Panc1 (cell line): ENCODE data around the gene CCDC9. TPM values are rescaled to one million over a fixed set of nuclear protein-coding genes. Genes with fewer than 3 reads are reported as not detected.
A peak's percentile ranks its signal among the peaks of the same experiment; 100 is the strongest.

Experiments used
- ATAC-seq: fragments of 200-7000 bp; cut with Tn5 transposase; 2 replicates; pipeline ENCODE4 v1.9.1; 2020; ENCODE audit warnings: mild to moderate bottlenecking, moderate library complexity
- BruUV-seq: library from RNA; stranded (reverse); fragments of 400-500 nt; replicated peaks from 2 replicates; lab custom pipeline; 2021; lab: Mats Ljungman, UMichigan
- CTCF ChIA-PET: fragments of 300-600 bp; sonication (Branson Sonifier 250); formaldehyde crosslinking; loops from one replicate; lab custom pipeline; 2022; ENCODE audit warnings: antibody characterized with exemption; lab: Charles Lee
- POLR2A ChIA-PET: fragments of 300-600 bp; sonication (Branson Sonifier 250); formaldehyde crosslinking; loops from one replicate; lab custom pipeline; 2022; ENCODE audit warnings: antibody characterized with exemption; lab: Charles Lee
- DNase-seq: peaks from one replicate; pipeline ENCODE4 v3.0.0-alpha.2; 2010; ENCODE audit warnings: low read depth, low spot score
- H3K27ac ChIP-seq: 2 replicates; pipeline ENCODE4 v1.5.1; 2011; ENCODE audit warnings: mild to moderate bottlenecking, low read length, inconsistent platforms
- H3K27me3 ChIP-seq: fragments of 200-500 bp; sonication (Bioruptor generic); 2 replicates; pipeline ENCODE4 v1.6.0; 2014; ENCODE audit warnings: low read length, inconsistent platforms; ENCODE audit not compliant: control insufficient read depth, insufficient read depth
- H3K36me3 ChIP-seq: fragments of 200-500 bp; sonication (Bioruptor generic); 2 replicates; pipeline ENCODE4 v1.5.1; 2014; ENCODE audit warnings: inconsistent platforms, mild to moderate bottlenecking, low read length, moderate library complexity; ENCODE audit not compliant: control insufficient read depth, insufficient read depth
- H3K4me1 ChIP-seq: 2 replicates; pipeline ENCODE4 v1.5.1; 2011; ENCODE audit warnings: inconsistent platforms, mild to moderate bottlenecking, low read length, moderate library complexity; ENCODE audit not compliant: control insufficient read depth, insufficient read depth
- H3K4me3 ChIP-seq, 2 experiments: 2 replicates each; pipeline ENCODE4 v1.5.1; 2011 to 2012; ENCODE audit warnings: low read depth in 2 of 2, low read length in 2 of 2, mild to moderate bottlenecking in 2 of 2, inconsistent platforms in 1 of 2, moderate library complexity in 1 of 2
- H3K9me3 ChIP-seq: fragments of 200-500 bp; sonication (Bioruptor generic); 2 replicates; pipeline ENCODE4 v1.5.1; 2014; ENCODE audit warnings: low read depth, mild to moderate bottlenecking, inconsistent platforms, low read length, moderate library complexity; ENCODE audit not compliant: control insufficient read depth, insufficient read depth
- CTCF ChIP-seq: fragments of 450-650 bp; IDR thresholded peaks from 2 replicates; pipeline ENCODE4 v1.5.1; 2017; ENCODE audit warnings: mild to moderate bottlenecking
- POLR2AphosphoS5 ChIP-seq: IDR thresholded peaks from 2 replicates; pipeline ENCODE4 v1.6.1; 2012; ENCODE audit warnings: mild to moderate bottlenecking, low read depth, low read length, moderate library complexity
- REST ChIP-seq, 2 experiments: IDR thresholded peaks; 2 replicates each; pipeline ENCODE4 v1.6.1; 2011 to 2012; ENCODE audit warnings: low read depth in 2 of 2, control low read depth in 1 of 2, low read length in 1 of 2, mild to moderate bottlenecking in 1 of 2, moderate library complexity in 1 of 2; ENCODE audit not compliant: insufficient read depth in 1 of 2
- SIN3A ChIP-seq: IDR thresholded peaks from 2 replicates; pipeline ENCODE4 v1.6.1; 2012; ENCODE audit warnings: low read depth, mild to moderate bottlenecking, low read length, moderate library complexity, borderline replicate concordance; ENCODE audit not compliant: insufficient read depth
- TCF7L2 ChIP-seq: IDR thresholded peaks from 2 replicates; pipeline ENCODE4 v1.6.1; 2011; ENCODE audit warnings: mild to moderate bottlenecking, low read depth, low read length, inconsistent platforms
- in situ Hi-C: cut with HindIII; loops from 2 replicates; pipeline ENCODE4 v1.10.0; 2016; ENCODE audit warnings: low sequenced_read_pairs, low pct_unique_long_range_greater_than_20kb
- intact Hi-C: fragments of 100-400 bp; cut with micrococcal nuclease; formaldehyde crosslinking; loops from one replicate; pipeline ENCODE4 v1.10.0; 2022; ENCODE audit not compliant: unreplicated experiment
- total RNA-seq: library from RNA; stranded (reverse); gene quantifications from one replicate; pipeline ENCODE4 v1.2.1, GENCODE V29; 2021; ENCODE audit not compliant: unreplicated experiment

CCDC9 gene
- total RNA-seq, 1 experiment from 2014 or later, result 29.2 TPM

DNA sequence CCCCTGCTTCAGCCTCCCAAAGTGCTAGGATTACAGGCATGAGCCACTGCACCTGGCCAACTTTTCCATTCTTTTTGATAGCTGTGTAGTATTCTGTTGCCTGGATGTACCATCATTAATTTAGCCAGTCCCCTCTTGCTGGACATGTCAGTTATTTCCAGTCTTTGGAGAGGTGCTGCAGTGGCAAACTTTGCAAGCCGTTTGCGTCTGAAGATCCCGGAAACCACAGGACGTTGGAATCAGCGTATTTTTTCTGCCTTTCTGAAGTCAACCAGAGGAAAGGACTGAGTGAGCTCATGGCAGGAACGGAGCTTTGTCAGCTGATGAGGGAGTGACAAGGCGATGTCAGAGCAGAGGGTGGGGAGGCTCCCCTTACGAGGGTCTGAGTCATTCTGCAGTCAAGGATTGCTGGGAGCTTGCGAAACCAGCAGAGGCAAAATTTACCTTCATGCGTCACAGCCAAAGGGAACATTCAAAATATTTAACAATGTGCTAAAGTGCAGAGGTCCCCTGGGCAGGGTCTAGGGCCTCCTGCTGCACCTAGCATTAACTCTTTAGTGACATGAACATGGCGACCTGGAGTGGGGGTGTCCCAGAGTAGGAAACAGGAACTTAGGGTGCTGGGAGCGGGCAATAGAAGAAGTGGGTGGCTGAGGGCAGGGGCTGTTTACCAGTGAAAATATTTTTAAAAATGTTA lies 58.9 kb downstream of the CCDC9 start:
- in situ Hi-C loops, result no loop called here
- CTCF ChIA-PET, result no interaction called here
- Histone ChIP-seq H3K9me3 (no peaks in the 10 kb centered on the region), H3K27me3 (no peaks in the 10 kb centered on the region), H3K4me1 (0 out of 2 replicates have a peak, but pooled peaks cover 3% of the 10 kb centered on the region), H3K27ac (no peak overlapping the region), H3K4me3 (no peak overlapping the region), H3K36me3 (no peaks in the 10 kb centered on the region)
- BruUV-seq, result no TSS peak
- POLR2A ChIA-PET, result no interaction called here
- intact Hi-C loops, result no loop called here
- TF ChIP-seq CTCF, result no peak
- no peak for TF ChIP-seq REST (IDR thresholded peaks at IDR 0.05; ENCODE audit: insufficient read depth in 1 of 2, low read depth in 2 of 2, low read length in 1 of 2)
- TF ChIP-seq SIN3A, result no peak
- no peak for TF ChIP-seq POLR2AphosphoS5
- no peak for TF ChIP-seq TCF7L2
- ATAC-seq (peak; percentile 93), DNase-seq (peak; percentile 65)

- no peaks in the 10 kb centered on the region for H3K9me3 ChIP-seq
- intact Hi-C loops (no loop called here), in situ Hi-C loops (no loop called here)
- ATAC-seq (no peak), DNase-seq (no peak)
- no TSS peak for BruUV-seq
- CTCF ChIA-PET, result no interaction called here
- H3K36me3 ChIP-seq, result no peaks in the 10 kb centered on the region
- no peak overlapping the region for H3K4me3 ChIP-seq
- 0 out of 2 replicates have a peak, but pooled peaks cover 3% of the 10 kb centered on the region for H3K4me1 ChIP-seq
- no peak overlapping the region for H3K27ac ChIP-seq
- no peak for TF ChIP-seq POLR2AphosphoS5
- TF ChIP-seq REST (IDR thresholded peaks at IDR 0.05; ENCODE audit: insufficient read depth in 1 of 2, low read depth in 2 of 2, low read length in 1 of 2), result no peak
- no peak for TF ChIP-seq SIN3A
- no peak for TF ChIP-seq TCF7L2
- no peak for TF ChIP-seq CTCF
- no peaks in the 10 kb centered on the region for H3K27me3 ChIP-seq
- POLR2A ChIA-PET, result interaction anchor here (0.7 kb wide), 1 partner anchor 452 kb away, joined by 14 read pairs; no protein-coding TSS in a partner anchor
Measured at GRCh38 chr19:47316513-47316912, 60.2 kb downstream of the CCDC9 start.
